Epithelial cell of esophagus (primary cell): ENCODE measurements around the gene FAF1.

Source experiments
- DNase-seq: peaks from one replicate; pipeline ENCODE4 v3.0.0; 2010; ENCODE audit warnings: low read depth
- H3K4me3 ChIP-seq: 2 replicates; pipeline ENCODE4 v1.5.1; 2011; ENCODE audit warnings: mild to moderate bottlenecking, low read length, control low read depth
- CTCF ChIP-seq: IDR thresholded peaks from 2 replicates; pipeline ENCODE4 v1.5.1; 2011; ENCODE audit warnings: low read depth, mild to moderate bottlenecking, low read length, control low read depth, inconsistent platforms; ENCODE audit not compliant: insufficient read depth; ENCODE audit errors: missing control alignments

Gene FAF1

GRCh38 chr1:50393522-50394120, 566.4 kb downstream of the FAF1 start:
- TF ChIP-seq CTCF, result no peak
- H3K4me3 ChIP-seq, result no peak overlapping the region
- no peak for DNase-seq
